GM19438 (cell line): ENCODE results near the gene AZU1.
"Not testable (repeated sequence)": the region's sequence is repeated elsewhere in the genome, so short reads cannot be mapped to it uniquely, and the experiment has no call there.

Source experiments
- ATAC-seq: cut with Tn5 transposase; IDR thresholded peaks from one replicate; pipeline ENCODE4 v1.9.1; 2021; ENCODE audit warnings: low read depth; ENCODE audit not compliant: unreplicated experiment

Gene AZU1

GRCh38 chr19:807627-808422, 19.8 kb upstream of the AZU1 start:
- ATAC-seq = no peak

GRCh38 chr19:808423-808775, 19.2 kb upstream of the AZU1 start:
- no peak for ATAC-seq

GRCh38 chr19:810077-810855, 17.4 kb upstream of the AZU1 start:
- ATAC-seq = no peak

GRCh38 chr19:810883-811489, 16.7 kb upstream of the AZU1 start:
- ATAC-seq = no peak

GRCh38 chr19:811506-812048, 16.1 kb upstream of the AZU1 start:
- ATAC-seq = no peak

GRCh38 chr19:812049-812746, 15.4 kb upstream of the AZU1 start:
- no peak for ATAC-seq

GRCh38 chr19:812747-813218, 14.9 kb upstream of the AZU1 start:
- no peak for ATAC-seq

GRCh38 chr19:813219-814151, 14.2 kb upstream of the AZU1 start:
- ATAC-seq = no peak

- ATAC-seq = no peak
Observed at GRCh38 chr19:814152-815078, 13.2 kb upstream of the AZU1 start.

GRCh38 chr19:815079-815774, 12.4 kb upstream of the AZU1 start:
- ATAC-seq = no peak

- no peak for ATAC-seq
Observed at GRCh38 chr19:815775-816499, 11.7 kb upstream of the AZU1 start.

- no peak for ATAC-seq
Observed at GRCh38 chr19:816500-816857, 11.2 kb upstream of the AZU1 start.

GRCh38 chr19:820212-820611, 7.4 kb upstream of the AZU1 start:
- not testable (repeated sequence) for ATAC-seq

- no peak for ATAC-seq
Observed at GRCh38 chr19:821231-821824, 6.3 kb upstream of the AZU1 start.

GRCh38 chr19:821825-822503, 5.7 kb upstream of the AZU1 start, which contains the start of gene PLPPR3:
PLPPR3 (minus strand) TSS chr19:821955; CDS start chr19:821559, 396 bp downstream.
- ATAC-seq = no peak

GRCh38 chr19:823565-824121, 4.0 kb upstream of the AZU1 start:
- ATAC-seq = no peak
